ENCODE measurements around the gene TUSC2.

DNA sequence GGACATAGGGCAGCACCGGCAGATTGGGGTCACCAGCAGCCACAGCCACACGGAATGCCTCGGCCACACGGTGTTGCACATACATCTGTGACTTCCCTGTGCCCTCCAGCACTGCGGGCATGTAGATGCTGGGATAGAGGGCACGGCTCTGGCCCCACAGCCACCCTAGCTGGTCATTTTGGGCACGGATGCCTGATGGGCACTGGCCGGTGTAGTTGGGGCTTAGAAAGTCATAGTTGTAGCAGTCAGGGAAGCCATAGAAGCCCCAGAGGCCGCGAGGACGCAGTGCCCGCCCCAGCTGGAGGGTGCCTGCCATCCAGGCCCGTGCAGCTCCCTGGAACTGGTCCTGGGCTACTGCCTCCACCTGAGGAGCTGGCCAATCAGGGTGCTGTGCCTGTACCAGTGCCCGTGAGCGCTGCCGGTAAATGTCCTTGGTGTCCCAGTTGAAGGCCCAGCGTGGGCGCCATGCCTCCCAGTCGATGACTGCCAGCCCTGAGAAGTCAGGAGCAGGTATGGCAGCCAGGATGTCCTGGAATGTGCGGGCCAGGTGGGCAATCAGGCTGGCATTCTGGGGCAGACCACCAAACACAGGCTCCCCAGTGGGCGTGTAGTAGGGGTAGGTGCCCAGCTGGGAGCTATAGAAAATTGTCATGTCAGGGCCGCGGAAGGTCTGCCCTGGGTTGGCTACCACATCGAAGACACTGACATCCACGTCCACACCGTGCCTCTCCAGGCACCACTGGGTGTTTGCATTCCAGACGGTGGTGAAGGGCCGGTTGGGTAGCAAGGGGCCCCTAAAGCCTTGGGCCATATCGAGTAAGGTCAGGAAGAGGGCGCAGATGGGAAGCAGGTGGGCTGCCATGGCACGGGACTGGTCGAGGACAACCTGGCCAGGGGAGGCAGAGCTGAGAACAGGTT lies 25.7 kb downstream of the TUSC2 start:
- TF ChIP-seq CTCF (IDR thresholded peaks at IDR 0.05) (no peak), POLR2AphosphoS5 (IDR thresholded peaks at IDR 0.05) (no peak), POLR2A (IDR thresholded peaks at IDR 0.05) (no peak), EP300 (IDR thresholded peaks at IDR 0.05) (no peak)
